GM12878 (cell line): ENCODE results near the gene FSIP1. TPM values are rescaled to one million over a fixed set of nuclear protein-coding genes. Genes with fewer than 3 reads are reported as not detected.

Experiments
- ATAC-seq: fragments of 200-7000 bp; cut with Tn5 transposase; 3 replicates; pipeline ENCODE4 v1.9.1; 2020; ENCODE audit warnings: mild to moderate bottlenecking, moderate library complexity
- BruUV-seq: library from RNA; stranded (reverse); fragments of 400-500 nt; replicated peaks from 2 replicates; lab custom pipeline; 2021; lab: Mats Ljungman, UMichigan
- CTCF ChIA-PET: fragments of 300-600 bp; sonication (Branson Sonifier 250); formaldehyde crosslinking; extraction: SDS; loops from one replicate; lab custom pipeline; 2021; ENCODE audit warnings: inconsistent platforms; lab: Yijun Ruan, JAX
- POLR2A ChIA-PET: fragments of 350-600 bp; formaldehyde crosslinking; extraction: SDS; loops from one replicate; lab custom pipeline; 2021; ENCODE audit warnings: inconsistent platforms; lab: Charles Lee
- RAD21 ChIA-PET: fragments of 300-600 bp; sonication (Branson Sonifier 250); formaldehyde crosslinking; loops from one replicate; lab custom pipeline; 2023; ENCODE audit warnings: antibody characterized with exemption; ENCODE audit not compliant: unreplicated experiment; lab: Charles Lee
- SMC1A ChIA-PET: fragments of 300-600 bp; sonication (Branson Sonifier 250); formaldehyde crosslinking; loops from one replicate; lab custom pipeline; 2023; ENCODE audit not compliant: unreplicated experiment, uncharacterized antibody; lab: Charles Lee
- DNase-seq: peaks from one replicate; pipeline ENCODE4 v3.0.0-alpha.2; 2011; ENCODE audit warnings: low read depth, low spot score
- FAIRE-seq: peaks from 3 replicates; lab custom pipeline; 2011; peaks lifted over from hg19 to GRCh38; lab: Jason Lieb, UNC
- H2AFZ ChIP-seq: 2 replicates; pipeline ENCODE4 v1.6.0; 2011; ENCODE audit warnings: low read depth, low read length, control low read depth; ENCODE audit not compliant: control insufficient read depth
- H3K27ac ChIP-seq: 2 replicates; pipeline ENCODE4 v1.5.1; 2011; ENCODE audit warnings: control low read depth; ENCODE audit not compliant: control insufficient read depth, insufficient read depth
- H3K27me3 ChIP-seq, 2 experiments: replicated peaks in 1 of 2; 2 replicates each; pipeline versions ENCODE4 v1.6.0 to v1.6.1; 2011; ENCODE audit warnings: low read length in 1 of 2; ENCODE audit not compliant: control insufficient read depth in 2 of 2, insufficient read depth in 2 of 2
- H3K36me3 ChIP-seq, 2 experiments: 2 replicates each; pipeline ENCODE4 v1.5.1; 2011; ENCODE audit warnings: low read length in 1 of 2; ENCODE audit not compliant: control insufficient read depth in 2 of 2, insufficient read depth in 2 of 2
- H3K4me1 ChIP-seq: 2 replicates; pipeline ENCODE4 v1.6.1; 2011; ENCODE audit warnings: mild to moderate bottlenecking, low read length, moderate library complexity, mixed read lengths; ENCODE audit not compliant: control insufficient read depth, insufficient read depth
- H3K4me2 ChIP-seq: 2 replicates; pipeline ENCODE4 v1.6.0; 2011; ENCODE audit warnings: control low read depth; ENCODE audit not compliant: control insufficient read depth, insufficient read depth
- H3K4me3 ChIP-seq: fragments of 200-600 bp; sonication (generic); 2 replicates; pipeline ENCODE4 v1.5.1; 2016
- H3K79me2 ChIP-seq: 2 replicates; pipeline ENCODE4 v1.6.0; 2011; ENCODE audit warnings: low read length; ENCODE audit not compliant: control insufficient read depth, insufficient read depth
- H3K9ac ChIP-seq: 2 replicates; pipeline ENCODE4 v1.8.0; 2011; ENCODE audit warnings: low read length, control low read depth, mixed read lengths; ENCODE audit not compliant: control insufficient read depth, insufficient read depth
- H3K9me3 ChIP-seq: replicated peaks from 3 replicates; pipeline ENCODE4 v1.5.1; 2011; ENCODE audit warnings: mild to moderate bottlenecking, low read length; ENCODE audit not compliant: control insufficient read depth, insufficient read depth
- H4K20me1 ChIP-seq: 2 replicates; pipeline ENCODE4 v1.6.0; 2011; ENCODE audit not compliant: control insufficient read depth, insufficient read depth
- DPF2 ChIP-seq: fragments of 450-650 bp; IDR thresholded peaks from 2 replicates; pipeline ENCODE4 v1.6.1; 2017; ENCODE audit warnings: mild to moderate bottlenecking
- IKZF1 ChIP-seq: fragments of 450-650 bp; conservative IDR thresholded peaks from 2 replicates; pipeline ENCODE4 v1.6.1; 2017; ENCODE audit warnings: antibody characterized with exemption, mild to moderate bottlenecking
- IKZF2 ChIP-seq, 2 experiments: fragments of 450-650 bp; IDR thresholded peaks; 2 replicates each; pipeline ENCODE4 v1.6.1; 2017; ENCODE audit warnings: mild to moderate bottlenecking in 2 of 2, moderate library complexity in 2 of 2
- JUNB ChIP-seq: IDR thresholded peaks from 2 replicates; pipeline ENCODE4 v1.6.1; 2016; ENCODE audit warnings: antibody characterized with exemption, mild to moderate bottlenecking
- WGBS: methylation state at CpG from one replicate; pipeline ENCODE4 v1.1.6; 2016; ENCODE audit warnings: low lambda C conversion rate; ENCODE audit not compliant: insufficient replicate concordance, insufficient coverage; ENCODE audit errors: missing lambda C conversion rate; 5-methylcytosine and 5-hydroxymethylcytosine counted together
- in situ Hi-C: fragments of 300-500 bp; cut with MboI; formaldehyde crosslinking; loops from 9 replicates; pipeline ENCODE4 v1.14.3; 2018; ENCODE audit warnings: mixed read lengths
- intact Hi-C: fragments of 100-400 bp; cut with micrococcal nuclease; formaldehyde crosslinking; loops from one replicate; pipeline ENCODE4 v1.14.2; 2022; ENCODE audit not compliant: unreplicated experiment
- polyA plus RNA-seq, 11 experiments: library from polyadenylated mRNA; depleted of rRNA in 4 of 11; unstranded in 6 of 11; stranded (reverse) in 5 of 11; fragments of >200 nt; fragmentation: Nextera tagmentation in 4 of 11; fragmentation: Illumina TruSeq in 1 of 11; extraction: Ambion mirVana in 4 of 11; extraction: Trizol in 1 of 11; gene quantifications; 1 replicate in 1 of 11; 2 replicates in 10 of 11; pipeline versions ENCODE4 v1.2.1 to v1.2.3, GENCODE V29; 2011 to 2016; ENCODE audit warnings: inconsistent platforms in 2 of 11, missing spikeins in 2 of 11, low read depth in 1 of 11
- total RNA-seq, 4 experiments: library from RNA; depleted of rRNA in 3 of 4; stranded (reverse); fragments of >200 nt in 3 of 4; fragmentation: Illumina TruSeq in 1 of 4; extraction: Trizol in 1 of 4; gene quantifications; 2 replicates each; pipeline versions ENCODE4 v1.2.1 to v1.2.3, GENCODE V29; 2013 to 2021
- TF ChIP-seq, protein P1 (sequence below): fragments of 450-650 bp; IDR thresholded peaks from 2 replicates; pipeline ENCODE4 v1.6.1; 2017; ENCODE audit warnings: mild to moderate bottlenecking

FSIP1 gene
- total and polyA plus RNA-seq, 10 of the 15 experiments (the other 5 are each of a cell fraction or from before 2014, with no cell fraction given): 0.15 to 0.67 (median 0.35) TPM

DNA sequence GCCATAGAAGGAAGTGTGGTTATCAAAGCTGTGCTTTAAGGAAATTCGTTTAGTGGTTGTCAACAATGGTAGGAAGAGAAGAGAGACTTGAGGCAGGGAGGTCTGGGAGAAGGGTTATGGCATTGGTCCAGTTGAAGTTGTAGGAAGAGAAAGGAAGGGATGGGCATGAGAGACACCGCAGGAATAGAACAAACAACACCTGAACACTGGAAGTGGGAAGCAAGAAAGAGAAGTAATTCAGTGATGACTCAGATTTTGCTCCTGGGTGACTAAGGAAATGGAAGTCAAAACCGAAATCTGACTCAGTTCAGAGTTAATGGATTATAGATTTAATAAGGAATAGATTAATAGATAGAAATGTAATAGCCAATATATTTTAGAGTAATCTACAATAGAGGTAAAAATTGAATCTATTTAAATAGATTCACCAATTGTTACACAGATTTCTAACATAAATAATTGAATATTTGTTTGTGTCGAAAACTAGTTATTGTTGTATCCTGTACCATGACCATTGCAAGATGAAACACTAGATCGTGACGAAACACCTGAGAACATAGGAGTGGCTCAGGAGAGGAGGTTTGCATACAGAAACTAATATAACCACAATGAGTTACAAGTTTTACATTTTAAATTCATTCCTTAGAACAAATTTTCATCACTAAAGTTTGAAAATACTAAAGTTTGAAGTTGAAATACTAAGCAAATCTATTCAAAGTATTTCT is 165.7 kb downstream of the FSIP1 start:
- SMC1A ChIA-PET: no interaction called here
- FAIRE-seq: peak; percentile 18
- CTCF ChIA-PET: interaction anchor here (1.1 kb wide), 1 partner anchor 69 kb away, joined by 3 read pairs; no protein-coding TSS in a partner anchor
- Histone ChIP-seq H3K9me3 (no peaks in the 10 kb centered on the region), H2AFZ (no peak overlapping the region), H3K27me3 (no peaks in the 10 kb centered on the region), H4K20me1 (no peaks in the 10 kb centered on the region), H3K27ac (no peak overlapping the region), H3K79me2 (no peaks in the 10 kb centered on the region), H3K9ac (no peak overlapping the region), H3K4me3 (no peak overlapping the region), H3K4me1 (no peaks in the 10 kb centered on the region), H3K36me3 (no peaks in the 10 kb centered on the region), H3K4me2 (no peak overlapping the region)
- DNase-seq: no peak
- peak; percentile 40 for ATAC-seq
- 47% methylated on average over 6 of the region's 6 CpGs for WGBS
- BruUV-seq: no TSS peak
- in situ Hi-C loops (no loop called here), intact Hi-C loops (no loop called here)
- POLR2A ChIA-PET: no interaction called here
- RAD21 ChIA-PET: interaction anchor here (1.2 kb wide), 1 partner anchor 140 kb away, joined by 3 read pairs; no protein-coding TSS in a partner anchor
- peak; percentile 58 to 69; a peak in 3 of 4 replicates for TF ChIP-seq IKZF2 (IDR thresholded peaks at IDR 0.05)
- TF ChIP-seq DPF2: 0 out of 2 replicates have a peak, but pooled peaks have one; percentile 17
- TF ChIP-seq JUNB: 0 out of 2 replicates have a peak, but pooled peaks have one; percentile 11
- peak; percentile 62 for TF ChIP-seq IKZF1
- TF ChIP-seq, protein P1, sequence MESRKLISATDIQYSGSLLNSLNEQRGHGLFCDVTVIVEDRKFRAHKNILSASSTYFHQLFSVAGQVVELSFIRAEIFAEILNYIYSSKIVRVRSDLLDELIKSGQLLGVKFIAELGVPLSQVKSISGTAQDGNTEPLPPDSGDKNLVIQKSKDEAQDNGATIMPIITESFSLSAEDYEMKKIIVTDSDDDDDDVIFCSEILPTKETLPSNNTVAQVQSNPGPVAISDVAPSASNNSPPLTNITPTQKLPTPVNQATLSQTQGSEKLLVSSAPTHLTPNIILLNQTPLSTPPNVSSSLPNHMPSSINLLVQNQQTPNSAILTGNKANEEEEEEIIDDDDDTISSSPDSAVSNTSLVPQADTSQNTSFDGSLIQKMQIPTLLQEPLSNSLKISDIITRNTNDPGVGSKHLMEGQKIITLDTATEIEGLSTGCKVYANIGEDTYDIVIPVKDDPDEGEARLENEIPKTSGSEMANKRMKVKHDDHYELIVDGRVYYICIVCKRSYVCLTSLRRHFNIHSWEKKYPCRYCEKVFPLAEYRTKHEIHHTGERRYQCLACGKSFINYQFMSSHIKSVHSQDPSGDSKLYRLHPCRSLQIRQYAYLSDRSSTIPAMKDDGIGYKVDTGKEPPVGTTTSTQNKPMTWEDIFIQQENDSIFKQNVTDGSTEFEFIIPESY: no peak
